HG02870 (cell line): Measurements from ENCODE around the gene PLAAT2.
"Not testable (repeated sequence)": the region's sequence is repeated elsewhere in the genome, so short reads cannot be mapped to it uniquely, and the experiment has no call there.

ENCODE experiments used
- ATAC-seq: cut with Tn5 transposase; IDR thresholded peaks from one replicate; pipeline ENCODE4 v1.9.1; 2021; ENCODE audit warnings: mild to moderate bottlenecking, moderate library complexity; ENCODE audit not compliant: unreplicated experiment

The PLAAT2 gene

DNA sequence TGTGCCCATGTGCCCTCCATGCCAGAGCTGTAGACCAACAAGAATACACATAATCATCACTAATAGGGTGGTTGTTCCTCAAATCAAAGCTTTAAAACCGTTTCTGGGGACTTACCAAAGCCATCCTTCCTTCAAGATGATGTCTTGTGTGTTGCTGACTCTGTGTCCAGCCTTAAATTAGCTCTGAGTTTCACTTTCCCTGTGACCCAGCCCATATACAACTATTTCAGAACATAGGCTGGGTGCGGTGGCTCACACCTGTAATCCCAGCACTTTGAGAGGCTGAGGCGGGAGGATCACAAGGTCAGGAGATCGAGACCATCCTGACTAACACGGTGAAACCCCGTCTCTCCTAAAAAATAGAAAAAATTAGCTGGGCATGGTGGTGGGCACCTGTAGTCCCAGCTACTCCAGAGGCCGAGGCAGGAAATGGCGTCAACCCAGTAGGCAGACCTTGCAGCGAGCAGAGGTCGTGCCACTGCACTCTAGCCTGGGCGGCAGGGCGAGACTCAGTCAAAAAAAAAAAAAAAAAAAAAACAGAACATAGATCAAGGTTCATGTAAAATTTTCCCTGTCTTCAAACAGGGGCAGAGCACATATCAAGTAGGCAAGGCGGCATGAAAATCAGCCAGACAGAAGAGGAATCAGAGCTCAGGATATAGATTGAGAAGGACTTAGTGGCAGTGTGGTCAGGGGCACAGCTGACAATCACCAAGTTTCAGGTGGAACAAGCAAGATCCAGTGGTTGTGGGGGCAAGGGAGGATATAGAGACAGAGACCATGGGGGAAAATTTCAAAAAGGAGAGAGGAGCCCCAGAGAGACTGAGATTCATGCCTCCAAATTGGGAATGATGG is at the start of gene PLAAT2:
Gene PLAAT2, minus strand, starts transcription at position 179 of the 855 bp plus-strand sequence. Its CDS starts 55 bp downstream, at position 124.
- no peak for ATAC-seq

DNA sequence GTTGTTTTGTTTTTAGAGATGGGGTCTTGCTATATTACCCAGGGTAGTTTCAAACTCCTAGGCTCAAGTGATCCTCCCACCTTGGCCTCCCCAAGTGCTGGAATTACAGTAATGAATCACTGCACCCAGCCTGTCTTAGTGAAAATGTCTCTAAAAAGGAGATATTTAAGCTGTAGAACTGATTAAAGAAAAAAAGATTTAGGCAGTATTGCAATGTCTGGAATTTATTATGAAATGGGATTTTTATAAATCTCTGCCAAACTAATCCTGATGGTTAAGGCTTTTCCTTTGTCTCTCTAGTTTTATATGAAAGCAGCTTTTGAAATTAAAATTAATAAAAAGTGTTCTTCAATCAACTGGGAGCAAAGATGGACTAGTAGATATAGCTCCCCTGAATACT is 49.0 kb upstream of the PLAAT2 start:
- no peak for ATAC-seq

DNA sequence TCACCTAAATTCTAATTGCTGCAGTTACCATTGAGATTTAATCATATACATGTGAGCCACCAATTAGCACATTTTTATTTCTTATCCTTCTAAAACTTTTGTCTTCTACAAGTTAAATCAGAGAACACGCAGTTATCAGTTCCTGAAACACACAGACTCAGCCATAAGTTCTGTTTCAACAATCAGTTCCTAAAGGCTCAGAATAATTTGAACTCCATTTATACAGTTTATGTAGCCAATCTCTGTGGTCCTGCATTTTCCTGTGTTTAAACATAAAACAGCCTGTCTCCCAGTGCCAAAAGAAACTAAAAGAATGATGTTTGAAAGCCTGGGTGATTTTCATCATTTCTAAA is 48.2 kb upstream of the PLAAT2 start:
- no peak for ATAC-seq

DNA sequence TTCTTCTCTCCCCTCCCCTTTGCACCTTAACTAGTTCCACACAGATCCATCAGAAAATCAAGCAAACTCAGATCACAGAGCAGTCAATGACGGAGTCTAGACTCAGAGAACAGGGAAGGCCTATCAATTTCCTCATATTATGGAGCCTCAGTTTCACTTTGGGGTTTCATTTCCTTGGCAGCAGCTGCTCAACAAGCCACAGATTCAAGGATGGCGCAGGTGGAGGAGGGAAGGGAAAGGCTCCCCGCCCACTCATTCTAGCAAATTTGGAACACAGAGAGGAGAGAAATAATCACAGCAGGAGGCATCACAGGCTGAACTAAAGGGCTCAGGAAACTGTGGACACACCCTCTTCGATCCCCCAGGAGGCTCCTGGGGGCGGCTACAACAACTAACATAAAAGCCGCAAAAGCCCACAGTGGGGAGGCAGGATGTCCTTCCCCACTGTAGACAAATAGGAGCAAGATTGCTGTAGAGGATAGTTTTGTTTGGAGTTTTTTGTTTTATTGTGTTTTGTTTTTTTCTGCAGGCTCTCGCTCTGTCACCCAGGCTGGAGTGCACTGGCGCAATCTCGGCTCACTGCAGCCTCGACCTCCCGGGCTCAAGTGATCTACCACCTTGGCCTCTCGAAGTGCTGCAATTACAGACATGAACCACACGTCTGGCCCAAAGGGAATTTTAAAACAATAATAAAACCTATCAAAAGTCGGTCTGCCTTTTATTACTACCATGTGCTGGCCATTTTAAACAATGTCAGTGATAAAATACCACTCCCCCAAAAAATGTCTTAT is 47.6 kb upstream of the PLAAT2 start:
- ATAC-seq = no peak

DNA sequence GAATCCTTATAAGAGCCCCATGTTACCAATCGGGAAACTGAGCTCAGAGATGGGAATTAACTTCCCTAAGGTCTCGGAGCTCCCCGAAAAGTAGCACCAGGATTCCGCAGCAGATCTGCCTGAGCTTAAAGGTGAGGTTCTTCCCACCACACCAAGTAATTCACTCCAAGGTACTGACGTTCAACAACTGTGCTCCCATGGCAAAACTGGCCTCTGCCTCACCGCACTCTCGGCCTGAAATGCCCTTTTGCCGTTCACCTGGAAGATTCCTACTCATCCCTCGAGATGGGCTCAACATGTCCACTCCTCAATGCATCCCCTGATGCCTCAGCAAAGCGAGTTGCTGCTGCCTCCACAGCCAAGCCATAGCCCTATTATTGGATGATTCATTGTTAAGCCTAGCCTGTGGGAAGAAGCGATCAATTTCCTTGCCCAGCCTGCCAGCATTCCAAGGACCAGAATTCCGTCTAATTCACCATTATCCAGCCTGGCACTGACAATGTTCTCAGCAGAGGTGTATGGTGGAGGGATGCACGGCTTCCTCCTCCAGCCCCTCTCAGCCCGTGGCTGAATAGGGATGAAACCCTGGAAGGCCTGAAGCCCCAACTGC is 46.9 kb upstream of the PLAAT2 start:
- ATAC-seq = no peak

DNA sequence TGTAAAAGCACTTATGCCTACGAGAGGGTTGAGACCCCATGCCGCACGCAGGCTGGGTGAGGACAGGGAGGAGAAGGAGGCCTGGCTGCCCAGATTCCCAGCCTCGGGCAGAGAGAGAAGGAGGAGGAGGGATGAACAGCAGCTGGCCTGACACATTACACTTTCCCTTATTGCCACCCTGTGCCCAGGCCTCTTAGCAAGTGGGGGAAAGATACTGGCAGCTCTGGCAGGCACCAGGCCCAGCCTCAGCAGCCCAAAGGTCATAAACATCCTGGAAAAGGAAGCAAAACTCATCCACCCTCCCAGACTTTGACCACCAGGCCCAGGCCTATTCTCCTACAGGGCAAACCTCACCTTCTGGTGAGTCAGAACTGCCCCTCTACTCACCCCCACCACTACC is 46.4 kb upstream of the PLAAT2 start:
- no peak for ATAC-seq

DNA sequence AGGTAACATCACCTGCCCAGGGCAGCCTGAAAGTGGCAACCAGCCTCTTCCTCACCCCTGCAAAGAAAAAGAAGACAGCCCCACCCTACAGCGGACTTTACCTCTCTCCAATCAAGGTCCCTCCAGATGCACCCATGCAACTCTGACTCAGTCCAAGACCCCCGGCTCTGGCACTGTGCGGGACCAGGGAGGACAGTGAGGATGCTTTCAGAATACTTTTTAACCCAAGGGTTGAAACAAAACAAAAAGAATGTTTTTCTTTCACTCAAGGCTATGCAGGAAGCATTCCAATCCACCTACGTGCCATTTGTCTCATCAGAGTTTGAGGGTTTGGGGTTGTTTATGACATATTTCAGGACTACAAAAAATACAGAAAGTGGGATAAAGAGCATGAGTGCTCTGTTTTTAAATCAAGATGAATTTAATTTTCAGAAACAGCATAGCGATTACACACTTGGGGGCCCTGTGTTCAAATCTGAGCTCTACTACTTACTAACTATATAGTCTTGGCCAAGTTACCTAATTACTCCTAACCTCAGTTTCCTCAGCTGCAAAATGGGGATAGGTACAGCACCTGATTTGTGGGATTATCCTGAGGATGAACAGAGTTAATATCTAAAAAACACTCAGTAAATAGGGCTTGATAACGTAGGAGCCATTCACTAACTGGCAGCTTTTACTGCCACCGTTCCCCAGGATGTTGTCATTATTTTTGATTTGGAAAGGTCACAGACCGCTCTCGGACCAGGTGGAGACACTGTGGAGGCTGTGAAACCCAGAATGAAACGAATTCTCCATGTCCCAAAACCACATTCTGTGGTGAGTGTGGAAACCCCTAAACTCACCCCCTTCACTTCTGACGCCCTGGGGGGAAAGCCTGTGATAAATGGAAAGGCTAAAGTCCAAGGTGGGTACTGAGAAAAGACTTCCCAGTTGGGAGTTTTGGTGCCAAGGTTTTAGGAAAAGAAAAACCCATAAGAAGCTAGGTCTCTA is 45.5 kb upstream of the PLAAT2 start:
- ATAC-seq = no peak

DNA sequence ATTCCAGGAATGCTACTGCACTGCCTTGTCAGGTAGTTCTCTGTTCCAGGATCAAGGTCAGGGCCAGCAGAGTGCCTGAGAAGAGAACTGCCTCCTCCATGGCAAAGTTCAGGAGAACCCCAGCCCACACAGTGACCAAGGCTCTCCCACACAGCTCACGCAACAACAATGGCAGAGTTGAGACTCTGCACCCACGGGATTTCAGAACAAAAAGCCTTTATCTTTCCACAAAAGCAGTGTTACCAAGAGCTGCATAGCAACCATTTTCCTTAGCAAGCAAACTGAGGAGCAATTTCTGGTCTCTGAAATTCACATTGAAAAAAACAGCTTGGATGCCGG is 40.0 kb upstream of the PLAAT2 start:
- ATAC-seq = no peak

DNA sequence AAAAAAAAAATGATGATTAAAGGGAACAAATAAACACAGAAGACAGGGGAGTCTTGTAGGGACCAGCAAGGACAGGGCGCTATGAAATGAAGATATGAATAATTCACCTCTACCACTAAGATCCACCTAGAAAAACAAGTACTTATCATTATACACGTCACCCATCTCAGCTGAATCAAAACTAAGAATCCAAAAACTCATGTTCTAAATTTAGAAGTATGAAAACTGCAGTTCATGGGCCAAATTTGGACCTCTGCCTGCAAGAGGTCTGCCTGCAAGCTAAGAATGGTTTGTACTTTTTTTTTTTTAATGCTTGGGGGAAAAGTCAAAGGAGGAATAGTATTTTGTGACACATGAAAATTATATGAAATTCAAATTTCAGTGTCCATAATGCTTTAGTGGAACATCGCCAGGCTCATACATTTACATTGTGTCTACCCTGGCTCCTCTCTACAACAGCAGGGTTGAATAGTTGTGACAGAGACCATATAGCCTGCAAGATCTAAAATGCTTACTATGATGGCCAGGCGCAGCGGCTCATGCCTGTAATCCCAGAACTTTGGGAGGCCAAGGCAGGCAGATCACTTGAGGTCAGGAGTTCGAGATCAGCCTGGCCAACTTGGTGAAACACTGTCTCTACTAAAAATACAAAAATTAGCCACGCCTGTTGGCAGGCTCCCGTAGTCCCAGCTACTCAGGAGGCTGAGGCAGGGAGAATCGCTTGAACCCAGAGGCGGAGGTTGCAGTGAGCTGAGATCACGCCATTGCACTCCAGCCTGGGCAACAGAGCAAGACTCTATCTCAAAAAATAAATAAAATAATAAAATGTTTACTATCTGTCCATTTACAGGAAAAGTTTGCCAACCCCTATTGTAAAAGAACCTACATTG is 39.4 kb upstream of the PLAAT2 start:
- not testable (repeated sequence) for ATAC-seq

DNA sequence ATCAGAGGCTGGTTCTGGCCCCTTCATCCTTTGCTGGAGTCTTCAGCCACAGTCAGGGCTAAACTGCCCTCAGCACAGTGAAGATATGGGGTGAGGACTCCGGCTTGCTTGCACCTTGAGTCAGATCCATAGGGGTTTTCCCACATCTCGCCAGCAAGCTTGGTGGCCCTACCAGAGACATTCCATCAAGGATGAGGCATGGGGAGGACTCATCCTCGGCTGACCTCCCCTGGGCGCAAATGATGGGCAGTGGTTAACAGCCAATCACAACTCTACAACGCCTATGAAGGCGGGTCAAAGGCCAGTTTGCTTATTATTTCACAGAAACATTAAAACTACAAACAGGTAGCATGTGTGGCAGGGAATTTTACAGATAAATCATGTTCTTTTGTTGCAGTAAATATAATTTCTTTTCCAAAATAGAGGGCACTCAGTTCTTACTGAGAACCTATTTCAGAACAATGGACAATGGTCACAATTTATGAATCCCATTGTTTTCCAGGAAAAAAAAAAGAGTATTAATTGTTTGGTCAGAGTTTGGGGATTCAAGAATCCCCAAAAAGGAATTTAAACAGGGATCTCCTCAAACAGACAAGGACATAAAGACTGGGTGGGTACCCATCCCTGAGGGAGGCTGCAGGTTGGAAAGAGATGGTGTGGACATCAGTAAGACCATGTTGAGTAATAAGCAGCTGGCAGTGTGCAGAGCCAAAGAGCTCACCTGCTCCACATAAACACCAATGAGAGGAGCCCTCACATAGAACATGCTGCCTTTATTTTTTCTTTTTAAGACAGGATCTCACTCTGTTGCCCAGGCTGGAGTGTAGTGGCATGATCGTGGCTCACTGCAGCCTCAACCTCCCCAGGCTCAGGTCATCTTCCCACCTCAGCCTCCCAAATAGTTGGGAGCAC is 36.3 kb upstream of the PLAAT2 start:
- ATAC-seq = no peak

DNA sequence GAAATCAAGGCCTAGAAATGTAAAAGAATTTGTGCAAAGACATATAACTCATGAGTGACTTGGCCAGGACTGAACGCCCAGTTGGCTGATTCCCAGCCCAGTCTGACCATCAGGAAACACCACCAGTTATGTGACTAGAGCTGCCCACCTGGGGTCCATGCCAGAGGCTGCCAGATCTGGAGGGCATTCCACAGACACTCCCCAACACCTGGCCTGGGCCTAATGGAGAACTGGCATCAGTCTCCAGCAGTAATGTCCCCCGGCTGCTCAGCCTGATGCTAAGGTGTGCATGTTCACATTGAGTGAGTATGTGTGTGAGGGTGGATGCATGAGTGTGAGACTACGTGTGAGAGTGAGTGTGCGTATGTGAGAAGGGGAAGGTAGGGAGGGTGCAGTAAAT is 35.4 kb upstream of the PLAAT2 start:
- ATAC-seq = no peak

DNA sequence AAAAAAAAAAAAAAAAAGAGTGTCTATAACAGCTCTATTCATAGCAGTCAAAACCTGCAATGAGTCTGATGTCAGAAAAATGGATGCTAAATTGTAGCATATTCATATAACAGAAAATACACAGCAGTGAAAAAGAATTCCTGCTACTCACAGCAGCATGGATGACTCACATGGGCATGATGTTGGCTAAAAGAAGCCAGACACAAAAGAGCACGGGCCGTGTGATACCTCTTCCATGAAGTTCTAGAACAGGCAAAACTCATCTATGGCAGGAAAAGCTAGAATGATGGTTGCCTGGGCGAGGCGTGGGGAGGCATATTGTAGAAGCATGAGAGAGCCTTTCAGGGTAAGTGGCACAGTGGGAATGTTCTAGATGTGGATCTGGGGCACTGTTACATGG is 32.1 kb upstream of the PLAAT2 start:
- no peak for ATAC-seq

DNA sequence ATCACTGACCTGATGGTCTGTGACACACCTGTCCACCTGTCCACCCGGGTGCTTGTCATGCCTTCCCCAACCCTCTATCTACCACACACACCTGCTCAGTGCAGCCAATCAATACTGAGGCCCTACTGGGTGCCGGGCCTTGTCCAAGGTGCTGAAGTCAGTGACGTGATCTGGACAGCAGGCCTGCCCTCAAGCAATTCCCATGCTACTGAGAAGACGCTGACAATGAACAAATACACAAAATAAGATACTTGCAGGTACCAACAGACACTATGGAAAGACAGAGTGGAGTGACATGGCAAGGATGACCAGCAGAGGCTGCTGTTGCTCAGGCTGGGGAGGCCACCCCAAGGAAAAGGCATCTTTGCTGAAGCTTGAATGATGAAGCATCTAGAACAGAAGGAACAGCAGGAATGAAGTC is 29.8 kb upstream of the PLAAT2 start:
- no peak for ATAC-seq

DNA sequence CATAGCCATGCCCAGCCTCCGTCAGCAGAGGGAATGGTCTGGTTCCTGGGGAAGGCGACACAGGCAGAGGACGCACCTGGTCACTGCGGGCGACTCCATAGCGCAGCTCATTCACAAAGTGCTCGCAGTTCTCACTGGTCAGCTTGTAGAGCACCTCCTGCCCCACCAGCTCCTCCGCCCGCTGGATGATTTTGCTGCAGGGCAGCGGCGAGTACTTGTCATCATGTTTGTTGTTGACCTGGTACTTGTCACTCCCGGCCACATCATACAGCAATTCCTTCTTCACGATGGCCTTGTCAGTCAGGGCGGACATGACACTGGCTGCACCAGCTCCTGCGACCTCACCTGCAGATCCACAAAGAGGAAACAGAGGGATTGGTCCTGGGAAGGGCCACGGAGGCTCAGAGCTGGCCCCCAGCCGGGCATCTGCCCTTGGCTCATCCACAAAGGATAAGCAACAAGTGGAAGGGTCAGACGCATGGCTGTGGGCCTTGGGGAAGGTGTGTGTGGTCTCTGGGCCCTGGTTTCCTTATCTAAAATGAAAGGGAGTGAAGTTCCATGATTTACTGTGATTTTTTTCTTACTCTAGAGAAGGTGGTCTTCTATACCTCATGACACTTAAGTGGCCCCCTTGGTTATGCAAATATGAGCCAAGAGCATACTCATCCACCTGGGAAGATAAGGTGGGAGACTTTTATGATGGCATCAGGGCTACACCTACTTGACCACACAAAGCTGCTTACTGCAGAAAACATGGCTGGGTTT is 27.0 kb upstream of the PLAAT2 start:
- no peak for ATAC-seq

DNA sequence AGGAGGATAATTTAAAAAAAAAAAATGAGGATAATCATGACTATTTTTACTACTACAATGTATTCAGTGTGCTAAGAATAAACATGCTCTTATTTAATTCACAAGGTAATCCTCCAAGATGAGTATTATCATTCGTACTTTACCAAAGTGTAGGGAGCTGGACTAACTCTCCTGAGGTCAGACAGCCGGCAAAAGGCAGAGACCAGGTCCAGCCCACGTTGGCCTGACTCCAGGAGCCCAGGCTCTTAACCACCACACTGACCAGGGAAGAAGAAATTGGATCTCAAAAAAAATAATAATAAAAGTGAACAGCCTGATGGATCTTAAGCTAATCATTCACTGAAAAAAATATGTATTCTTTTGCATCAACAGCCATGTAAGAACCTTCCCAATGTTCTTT is 25.8 kb upstream of the PLAAT2 start:
- no peak for ATAC-seq

DNA sequence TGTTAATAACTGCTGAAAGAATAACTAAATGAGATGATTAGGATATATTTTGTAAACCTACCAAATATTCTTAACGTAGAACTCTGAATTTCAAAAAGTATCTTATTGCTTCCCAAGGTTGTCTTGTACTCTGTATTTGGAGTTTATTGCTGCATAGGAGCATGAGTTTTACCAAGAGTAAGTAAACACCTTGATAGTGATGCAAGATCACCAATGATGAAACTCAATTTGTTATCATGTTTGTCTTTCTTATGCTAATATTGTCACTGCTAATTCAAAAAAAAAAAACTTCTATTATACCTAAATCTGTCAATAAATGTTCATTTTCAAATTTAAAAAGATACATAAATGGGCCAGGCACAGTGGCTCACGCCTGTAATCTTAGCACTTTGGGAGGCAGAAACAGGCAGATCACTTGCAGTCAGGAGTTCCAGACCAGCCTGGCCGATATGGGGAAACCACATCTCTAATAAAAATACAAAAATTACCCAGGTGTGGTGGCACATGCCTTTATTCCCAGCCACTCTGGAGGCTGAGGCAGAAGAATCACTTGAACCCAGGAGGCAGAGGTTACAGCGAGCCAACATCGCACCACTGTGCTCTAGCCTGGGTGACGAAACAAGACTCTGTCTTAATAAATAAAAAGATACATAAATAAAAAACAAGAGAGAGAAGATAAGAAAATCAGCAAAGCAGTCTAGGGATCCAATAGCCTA is 23.4 kb upstream of the PLAAT2 start:
- ATAC-seq = no peak

DNA sequence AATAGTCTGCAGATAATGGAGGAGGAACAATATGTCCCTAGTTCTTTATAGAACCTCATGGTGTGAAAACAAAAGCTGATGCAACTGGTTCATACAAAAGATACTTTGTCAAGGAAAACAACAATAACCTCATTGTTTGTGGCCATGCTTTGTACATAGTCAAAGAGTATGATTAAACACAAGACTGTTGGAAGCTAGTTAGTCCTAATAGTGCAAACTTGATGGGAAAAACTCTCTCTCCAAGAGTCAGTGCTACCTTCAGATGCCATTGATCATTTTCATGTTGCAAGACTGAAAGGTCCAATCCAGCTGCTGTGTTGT is 20.1 kb upstream of the PLAAT2 start:
- no peak for ATAC-seq
